Body of pancreas (tissue), 4 donors: ENCODE results near the gene ROCK2. TPM values are rescaled to one million over a fixed set of nuclear protein-coding genes. Genes with fewer than 3 reads are reported as not detected.

ENCODE experiments used
- ATAC-seq: fragments of 150-250 bp; one replicate; pipeline ENCODE4 v1.9.1; 2016
- DNase-seq, 4 donors: peaks; one replicate each; pipeline ENCODE4 v3.0.0-alpha.2; 2019
- H3K27ac ChIP-seq, 4 donors: fragments of 200-600 bp; sonication (generic); 1 replicate in 3 of 4; 2 replicates in 1 of 4; pipeline versions ENCODE4 v1.5.1 to v1.6.1; 2016 to 2019; ENCODE audit warnings: mild to moderate bottlenecking in 1 of 4, mixed read lengths in 1 of 4, moderate library complexity in 1 of 4
- H3K27me3 ChIP-seq, 2 donors: fragments of 200-600 bp; sonication (generic); one replicate each; pipeline ENCODE4 v1.6.0; 2016; ENCODE audit warnings: mild to moderate bottlenecking in 1 of 2
- H3K36me3 ChIP-seq, 2 donors: fragments of 200-600 bp; sonication (generic); replicated peaks in 1 of 2; 2 replicates each; pipeline ENCODE4 v1.5.1; 2016; ENCODE audit warnings: low read depth in 2 of 2; ENCODE audit not compliant: insufficient read depth in 1 of 2
- H3K4me1 ChIP-seq: fragments of 200-600 bp; sonication (generic); one replicate; pipeline ENCODE4 v1.6.0; 2016
- H3K4me3 ChIP-seq, 2 donors: fragments of 200-600 bp; sonication (generic); 1 replicate in 1 of 2; 2 replicates in 1 of 2; pipeline ENCODE4 v1.5.1; 2016 to 2019
- H3K9me3 ChIP-seq, 3 donors: fragments of 200-600 bp; sonication (generic); 1 replicate in 2 of 3; 2 replicates in 1 of 3; pipeline ENCODE4 v1.5.1; 2016
- CTCF ChIP-seq, 7 experiments: fragments of 450-650 bp in 4 of 7; fragments of 200-600 bp in 3 of 7; sonication (generic) in 3 of 7; IDR thresholded peaks; one replicate each; pipeline ENCODE4 v1.5.1; 2016 to 2019; ENCODE audit warnings: antibody characterized with exemption in 7 of 7
- POLR2A ChIP-seq, 3 donors: fragments of 450-650 bp; IDR thresholded peaks; one replicate each; pipeline ENCODE4 v1.6.1; 2016; ENCODE audit warnings: antibody characterized with exemption in 3 of 3, mild to moderate bottlenecking in 2 of 3
- WGBS, 2 donors: methylation state at CpG; one replicate each; pipeline ENCODE4 v1.1.5; 2017; 5-methylcytosine and 5-hydroxymethylcytosine counted together
- intact Hi-C: fragments of 100-400 bp; cut with DNase I; formaldehyde crosslinking; loops from one replicate; pipeline ENCODE4 v1.15.1; 2023
- total RNA-seq, 2 donors: library from RNA; depleted of rRNA; stranded (reverse); fragments of >200 nt; gene quantifications; one replicate each; pipeline ENCODE4 v1.1.0, GENCODE V29; 2016

ROCK2 gene
- total RNA-seq, 2 donors from 2014 or later = 24.4 to 32.3 TPM

DNA sequence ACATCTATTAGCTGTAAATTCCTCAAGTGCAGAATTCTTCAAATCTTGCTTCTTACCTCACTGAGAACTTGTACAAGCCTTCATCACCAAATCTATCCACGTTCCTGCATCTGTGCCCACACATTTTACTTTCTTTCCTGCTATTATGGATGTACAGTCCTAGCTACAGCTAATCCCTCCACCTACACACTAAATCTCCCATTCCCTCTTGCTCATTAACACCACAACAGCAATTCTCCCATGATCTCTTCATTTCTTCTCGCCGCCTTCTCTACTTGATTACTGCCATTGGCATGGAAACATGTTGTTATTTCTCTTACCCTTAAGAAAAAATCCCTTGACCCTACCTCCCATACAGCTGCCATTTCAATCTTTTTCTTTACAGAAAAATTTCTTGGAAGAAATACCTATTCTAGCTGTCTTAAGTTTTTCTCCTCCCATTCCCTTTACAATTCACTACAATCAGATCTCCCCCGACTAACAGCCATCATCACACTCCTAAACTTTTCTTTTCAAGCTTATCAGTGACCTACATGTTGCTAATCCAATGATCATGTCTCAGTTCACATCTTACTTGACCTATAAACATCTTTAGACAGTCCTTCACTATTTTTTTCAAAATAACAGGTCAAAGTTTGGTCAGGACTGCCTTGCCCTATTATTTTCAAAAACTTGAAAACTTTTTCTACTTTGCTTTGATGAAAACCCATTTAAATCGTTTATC lies 41.0 kb downstream of the ROCK2 start:
- no peaks in the 10 kb centered on the region for H3K9me3 ChIP-seq
- 85 to 87% methylated on average over 5 of the region's 5 CpGs for WGBS, 2 donors
- no peaks in the 10 kb centered on the region for H3K36me3 ChIP-seq
- DNase-seq (no peak), ATAC-seq (no peak)
- H3K4me1 ChIP-seq = peaks cover 16% of the 10 kb centered on the region
- intact Hi-C loops = no loop called here
- no peak overlapping the region for H3K27ac ChIP-seq
- no peaks in the 10 kb centered on the region for H3K27me3 ChIP-seq
- H3K4me3 ChIP-seq = no peak overlapping the region
- TF ChIP-seq CTCF (IDR thresholded peaks at IDR 0.05) = no peak
- no peak for TF ChIP-seq POLR2A (IDR thresholded peaks at IDR 0.05)

- Histone ChIP-seq H3K27me3 (no peaks in the 10 kb centered on the region), H3K4me3 (no peak overlapping the region), H3K27ac (no peak overlapping the region), H3K9me3 (no peaks in the 10 kb centered on the region), H3K36me3 (no peaks in the 10 kb centered on the region), H3K4me1 (peaks cover 4% of the 10 kb centered on the region)
- DNase-seq (no peak), ATAC-seq (no peak)
- WGBS, 2 donors = 85 to 86% methylated on average over 6 of the region's 6 CpGs
- no peak for TF ChIP-seq POLR2A (IDR thresholded peaks at IDR 0.05)
- TF ChIP-seq CTCF (IDR thresholded peaks at IDR 0.05) = no peak
- intact Hi-C loops = no loop called here
Measured at GRCh38 chr2:11299439-11299838, 45.0 kb downstream of the ROCK2 start.

GRCh38 chr2:11298592-11298991 lies 45.8 kb downstream of the ROCK2 start:
- ATAC-seq = no peak
- intact Hi-C loops = no loop called here

DNA sequence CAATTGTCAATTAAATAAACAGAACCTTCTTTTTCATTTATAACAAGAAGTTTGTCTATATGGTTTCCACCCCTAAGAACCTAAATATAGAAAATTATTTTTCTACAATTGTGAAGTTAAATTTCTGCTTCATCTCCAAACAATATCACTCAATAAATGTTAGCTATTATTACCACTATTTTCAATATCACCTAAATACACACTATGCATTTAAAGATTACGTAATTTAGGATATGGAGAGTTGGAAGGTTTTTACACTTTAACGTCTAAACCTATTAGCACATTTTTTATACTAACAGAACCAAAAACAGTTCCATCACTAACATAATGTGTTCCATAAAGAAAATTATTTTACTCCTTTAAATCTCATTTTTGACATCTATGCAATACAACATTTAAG lies 48.0 kb downstream of the ROCK2 start:
- H3K4me1 ChIP-seq = peaks cover 10% of the 10 kb centered on the region
- 70 to 79% methylated on average over 2 of the region's 2 CpGs for WGBS, 2 donors
- H3K27ac ChIP-seq = no peak overlapping the region
- no peak overlapping the region for H3K4me3 ChIP-seq
- H3K36me3 ChIP-seq = no peaks in the 10 kb centered on the region
- H3K9me3 ChIP-seq = no peaks in the 10 kb centered on the region
- no peaks in the 10 kb centered on the region for H3K27me3 ChIP-seq
- intact Hi-C loops = no loop called here
- no peak for ATAC-seq
- DNase-seq = no peak
- no peak for TF ChIP-seq POLR2A (IDR thresholded peaks at IDR 0.05)
- TF ChIP-seq CTCF (IDR thresholded peaks at IDR 0.05) = no peak

More at GRCh38 chr2:11298592-11298991, 45.8 kb downstream of the ROCK2 start:
- TF ChIP-seq CTCF (IDR thresholded peaks at IDR 0.05) (no peak), POLR2A (IDR thresholded peaks at IDR 0.05) (no peak)
- DNase-seq = no peak
- Histone ChIP-seq H3K27me3 (no peaks in the 10 kb centered on the region), H3K9me3 (no peaks in the 10 kb centered on the region), H3K36me3 (no peaks in the 10 kb centered on the region), H3K27ac (no peak overlapping the region), H3K4me1 (peaks cover 4% of the 10 kb centered on the region), H3K4me3 (no peak overlapping the region)
- 71 to 73% methylated on average over 3 of the region's 3 CpGs for WGBS, 2 donors
